ENCODE results near the gene DEUP1. TPM values are rescaled to one million over a fixed set of nuclear protein-coding genes. Genes with fewer than 3 reads are reported as not detected.

Gene DEUP1
- total RNA-seq, 4 donors from 2014 or later: not detected

- no peak for TF ChIP-seq CTCF (IDR thresholded peaks at IDR 0.05; ENCODE audit: low read depth)
Observed at GRCh38 chr11:93484716-93485115, 154.2 kb downstream of the DEUP1 start.

- TF ChIP-seq CTCF (IDR thresholded peaks at IDR 0.05; ENCODE audit: low read depth): no peak
Observed at GRCh38 chr11:93485983-93486382, 155.4 kb downstream of the DEUP1 start.

- TF ChIP-seq CTCF (IDR thresholded peaks at IDR 0.05; ENCODE audit: low read depth): no peak
Observed at GRCh38 chr11:93487032-93487483, 156.5 kb downstream of the DEUP1 start.

Other genes with a start within 250 kb of the DEUP1 start
- 10 to 100 TPM; 17.5 to 51.5 (median 30.2) TPM for gene SLC36A4, start 132.8 kb upstream of the DEUP1 start, total RNA-seq
- gene SMCO4, start 212.6 kb downstream of the DEUP1 start, total RNA-seq: 10 to 100 TPM in 2 of 4 donors, 1 to 10 TPM in 2; 6.7 to 71.1 (median 13.5) TPM

Data from subcutaneous adipose tissue (tissue), 4 donors.